Natural killer cell (primary cell): Measurements from ENCODE around the gene CCNA1. TPM values are rescaled to one million over a fixed set of nuclear protein-coding genes. Genes with fewer than 3 reads are reported as not detected.

Experiments
- ATAC-seq, 3 donors: fragments of 150-1000 bp in 2 of 3; fragments of 200-7000 bp in 1 of 3; cut with Tn5 transposase; 1 replicate in 1 of 3; 2 replicates in 2 of 3; pipeline ENCODE4 v1.10.0; 2021; ENCODE audit warnings: mild to moderate bottlenecking in 2 of 3, moderate library complexity in 2 of 3
- DNase-seq, 2 donors: peaks; one replicate each; pipeline versions ENCODE4 v3.0.0 to v3.0.0-alpha.2; 2013 to 2021; ENCODE audit warnings: mixed read lengths in 1 of 2
- H3K27ac ChIP-seq: one replicate; pipeline ENCODE4 v1.5.1; 2013; ENCODE audit warnings: mild to moderate bottlenecking, low read length
- H3K27me3 ChIP-seq: one replicate; pipeline ENCODE4 v1.6.1; 2013; ENCODE audit warnings: low read length; ENCODE audit not compliant: control insufficient read depth, insufficient read depth
- H3K36me3 ChIP-seq: one replicate; pipeline ENCODE4 v1.6.1; 2013; ENCODE audit warnings: low read length; ENCODE audit not compliant: control insufficient read depth, insufficient read depth
- H3K4me1 ChIP-seq: one replicate; pipeline ENCODE4 v1.6.1; 2013; ENCODE audit warnings: low read length; ENCODE audit not compliant: control insufficient read depth, insufficient read depth
- H3K4me3 ChIP-seq: one replicate; pipeline ENCODE4 v1.5.1; 2013; ENCODE audit warnings: low read length
- H3K9me3 ChIP-seq: one replicate; pipeline ENCODE4 v1.6.1; 2013; ENCODE audit warnings: low read length; ENCODE audit not compliant: control insufficient read depth, insufficient read depth
- H3K27ac Mint-ChIP-seq, 2 donors: one replicate each; pipeline ENCODE4 v1.8.0; 2022; ENCODE audit warnings: mild to moderate bottlenecking in 2 of 2, mixed read lengths in 2 of 2, moderate library complexity in 1 of 2
- H3K27me3 Mint-ChIP-seq, 2 donors: one replicate each; pipeline ENCODE4 v1.8.0; 2022; ENCODE audit warnings: low read depth in 2 of 2, mixed read lengths in 2 of 2
- H3K36me3 Mint-ChIP-seq: one replicate; pipeline ENCODE4 v1.8.0; 2022; ENCODE audit warnings: mixed read lengths
- H3K4me1 Mint-ChIP-seq, 2 donors: one replicate each; pipeline ENCODE4 v1.8.0; 2022; ENCODE audit warnings: mixed read lengths in 2 of 2
- H3K4me3 Mint-ChIP-seq: one replicate; pipeline ENCODE4 v1.8.0; 2022; ENCODE audit warnings: mild to moderate bottlenecking, moderate library complexity, mixed read lengths
- H3K9me3 Mint-ChIP-seq, 2 donors: one replicate each; pipeline ENCODE4 v1.8.0; 2022; ENCODE audit warnings: mixed read lengths in 2 of 2
- WGBS: methylation state at CpG from one replicate; pipeline ENCODE4 v1.1.7; 2013; ENCODE audit warnings: missing lambda C conversion rate; ENCODE audit not compliant: insufficient coverage; 5-methylcytosine and 5-hydroxymethylcytosine counted together
- intact Hi-C: fragments of 100-400 bp; cut with micrococcal nuclease; formaldehyde crosslinking; loops from one replicate; pipeline ENCODE4 v1.14.2; 2022
- total RNA-seq, 4 donors: library from RNA; stranded (reverse); fragments of 120-200 nt in 1 of 4; gene quantifications; one replicate each; pipeline versions ENCODE4 v1.2.3 to v1.2.4, GENCODE V29; 2013 to 2022
- TF ChIP-seq, protein P1 (sequence below): fragments of 200-600 bp; IDR thresholded peaks from one replicate; pipeline ENCODE4 v1.8.0; 2022; ENCODE audit warnings: antibody characterized with exemption

Gene CCNA1
- total RNA-seq, 3 donors from 2014 or later (not counting 1 experiment from before 2014, with no cell fraction given) = 0.20 to 7.7 TPM; not detected in 1

DNA sequence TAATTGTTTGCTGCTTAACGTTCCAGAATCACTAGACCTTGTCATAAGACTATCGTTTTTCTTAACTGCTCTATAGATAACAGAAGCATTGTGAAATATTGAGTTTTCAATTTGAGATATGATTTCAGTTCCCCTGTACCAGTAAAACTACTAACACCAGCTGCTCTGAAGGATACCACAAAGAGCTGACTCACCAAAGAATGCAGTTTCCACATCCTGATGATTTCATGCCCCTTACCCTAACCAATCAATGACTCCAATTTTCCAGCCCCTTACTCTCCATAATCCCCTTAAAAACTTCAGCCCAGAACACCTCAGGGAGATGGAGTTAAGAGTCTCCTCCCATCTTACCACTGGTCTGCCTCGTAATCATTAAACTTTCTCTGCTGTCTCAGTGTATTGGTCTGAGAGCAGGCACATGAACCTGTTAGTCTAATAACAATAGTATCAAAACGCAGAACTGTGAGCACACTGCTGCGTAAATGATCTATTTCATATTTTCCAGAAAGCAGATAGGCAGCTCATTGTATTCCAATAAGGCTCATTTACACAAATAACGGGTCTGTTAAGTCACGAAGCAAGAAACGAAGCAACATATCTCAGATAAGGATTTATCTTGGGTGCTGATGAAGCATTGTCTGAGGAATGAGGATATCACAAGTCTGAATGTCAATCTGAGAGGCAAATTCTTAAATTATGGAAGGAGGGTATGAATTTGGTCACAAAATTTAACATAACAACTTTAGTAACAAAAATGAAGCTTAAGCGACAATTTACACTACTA is 14.1 kb upstream of the CCNA1 start:
- intact Hi-C loops = no loop called here
- Mint-ChIP-seq H3K36me3 (no peaks in the 10 kb centered on the region), H3K4me1 (peaks cover 0 to 11% of the 10 kb centered on the region in 2 donors), H3K27ac (no peak overlapping the region), H3K4me3 (no peak overlapping the region), H3K9me3 (no peaks in the 10 kb centered on the region), H3K27me3 (peaks cover 10 to 36% of the 10 kb centered on the region in 2 donors)
- no peaks in the 10 kb centered on the region for H3K9me3 ChIP-seq
- 45% methylated on average over 7 of the region's 9 CpGs for WGBS
- H3K27ac ChIP-seq = no peak overlapping the region
- no peaks in the 10 kb centered on the region for H3K36me3 ChIP-seq
- no peaks in the 10 kb centered on the region for H3K27me3 ChIP-seq
- TF ChIP-seq, protein P1, sequence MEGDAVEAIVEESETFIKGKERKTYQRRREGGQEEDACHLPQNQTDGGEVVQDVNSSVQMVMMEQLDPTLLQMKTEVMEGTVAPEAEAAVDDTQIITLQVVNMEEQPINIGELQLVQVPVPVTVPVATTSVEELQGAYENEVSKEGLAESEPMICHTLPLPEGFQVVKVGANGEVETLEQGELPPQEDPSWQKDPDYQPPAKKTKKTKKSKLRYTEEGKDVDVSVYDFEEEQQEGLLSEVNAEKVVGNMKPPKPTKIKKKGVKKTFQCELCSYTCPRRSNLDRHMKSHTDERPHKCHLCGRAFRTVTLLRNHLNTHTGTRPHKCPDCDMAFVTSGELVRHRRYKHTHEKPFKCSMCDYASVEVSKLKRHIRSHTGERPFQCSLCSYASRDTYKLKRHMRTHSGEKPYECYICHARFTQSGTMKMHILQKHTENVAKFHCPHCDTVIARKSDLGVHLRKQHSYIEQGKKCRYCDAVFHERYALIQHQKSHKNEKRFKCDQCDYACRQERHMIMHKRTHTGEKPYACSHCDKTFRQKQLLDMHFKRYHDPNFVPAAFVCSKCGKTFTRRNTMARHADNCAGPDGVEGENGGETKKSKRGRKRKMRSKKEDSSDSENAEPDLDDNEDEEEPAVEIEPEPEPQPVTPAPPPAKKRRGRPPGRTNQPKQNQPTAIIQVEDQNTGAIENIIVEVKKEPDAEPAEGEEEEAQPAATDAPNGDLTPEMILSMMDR = no peak
- H3K4me1 ChIP-seq = no peaks in the 10 kb centered on the region
- no peak overlapping the region for H3K4me3 ChIP-seq
- no peak for DNase-seq
- peak in 2 of 3 donors; percentile 28 to 75 for ATAC-seq

DNA sequence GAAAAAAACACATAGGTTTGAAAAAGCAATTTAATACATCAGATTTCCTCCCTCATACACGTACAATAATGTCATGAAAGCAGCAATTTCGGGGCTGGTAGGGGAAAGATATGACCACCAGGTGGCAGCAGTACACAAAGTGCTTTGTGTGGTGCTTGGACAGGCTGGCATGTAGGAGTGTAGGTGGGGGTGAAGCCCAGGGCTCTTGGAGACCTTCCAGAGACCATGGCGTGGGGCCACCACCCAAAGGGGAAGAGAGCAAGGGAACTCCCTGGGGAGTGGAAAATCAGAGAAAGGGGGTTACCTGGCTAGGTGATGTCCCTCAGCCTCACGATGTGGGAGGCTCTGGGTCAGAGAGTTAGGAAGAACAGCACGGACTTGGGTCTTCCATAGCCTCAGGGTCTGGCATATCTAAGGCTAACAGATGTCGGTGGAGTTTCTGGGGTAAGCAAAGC is 11.8 kb upstream of the CCNA1 start:
- Mint-ChIP-seq H3K27ac (no peak overlapping the region), H3K9me3 (peaks cover 0 to 2% of the 10 kb centered on the region in 2 donors), H3K4me3 (no peak overlapping the region), H3K27me3 (peaks cover 15 to 29% of the 10 kb centered on the region in 2 donors), H3K36me3 (no peaks in the 10 kb centered on the region), H3K4me1 (peaks cover 0 to 11% of the 10 kb centered on the region in 2 donors)
- no peaks in the 10 kb centered on the region for H3K4me1 ChIP-seq
- H3K4me3 ChIP-seq = no peak overlapping the region
- ATAC-seq = peak; percentile 60 to 85 (median 74)
- 44% methylated on average over 5 of the region's 6 CpGs for WGBS
- no peaks in the 10 kb centered on the region for H3K27me3 ChIP-seq
- H3K27ac ChIP-seq = no peak overlapping the region
- no peaks in the 10 kb centered on the region for H3K9me3 ChIP-seq
- DNase-seq = peak; percentile 34 to 71
- no peaks in the 10 kb centered on the region for H3K36me3 ChIP-seq
- TF ChIP-seq, protein P1 = peak; percentile 72
- intact Hi-C loops = loop anchor here (5.0 kb wide), 1 partner anchor 562 kb away; no protein-coding TSS in a partner anchor

GRCh38 chr13:36421447-36421846 is 10.8 kb upstream of the CCNA1 start:
- H3K36me3 Mint-ChIP-seq = no peaks in the 10 kb centered on the region
- H3K27ac Mint-ChIP-seq = no peak overlapping the region
- H3K9me3 Mint-ChIP-seq = peaks cover 0 to 2% of the 10 kb centered on the region in 2 donors
- no peak for DNase-seq
- Histone ChIP-seq H3K9me3 (no peaks in the 10 kb centered on the region), H3K4me1 (no peaks in the 10 kb centered on the region), H3K36me3 (no peaks in the 10 kb centered on the region), H3K27ac (no peak overlapping the region), H3K27me3 (no peaks in the 10 kb centered on the region), H3K4me3 (no peak overlapping the region)
- H3K4me3 Mint-ChIP-seq = no peak overlapping the region
- intact Hi-C loops = loop anchor here (5.0 kb wide), 1 partner anchor 561 kb away; no protein-coding TSS in a partner anchor
- ATAC-seq = peak in 1 of 3 donors; percentile 60
- TF ChIP-seq, protein P1 = no peak
- H3K4me1 Mint-ChIP-seq = peaks cover 0 to 11% of the 10 kb centered on the region in 2 donors
- H3K27me3 Mint-ChIP-seq = peaks cover 9 to 38% of the 10 kb centered on the region in 2 donors
